HL-60/S4 (cell line): Measurements from ENCODE around the gene GNLY.

Experiments
- in situ Hi-C: fragments of 300-500 bp; cut with MboI; formaldehyde crosslinking; loops from 2 replicates; pipeline ENCODE4 v1.14.3; 2022; ENCODE audit warnings: low sequenced_read_pairs

GNLY gene

DNA sequence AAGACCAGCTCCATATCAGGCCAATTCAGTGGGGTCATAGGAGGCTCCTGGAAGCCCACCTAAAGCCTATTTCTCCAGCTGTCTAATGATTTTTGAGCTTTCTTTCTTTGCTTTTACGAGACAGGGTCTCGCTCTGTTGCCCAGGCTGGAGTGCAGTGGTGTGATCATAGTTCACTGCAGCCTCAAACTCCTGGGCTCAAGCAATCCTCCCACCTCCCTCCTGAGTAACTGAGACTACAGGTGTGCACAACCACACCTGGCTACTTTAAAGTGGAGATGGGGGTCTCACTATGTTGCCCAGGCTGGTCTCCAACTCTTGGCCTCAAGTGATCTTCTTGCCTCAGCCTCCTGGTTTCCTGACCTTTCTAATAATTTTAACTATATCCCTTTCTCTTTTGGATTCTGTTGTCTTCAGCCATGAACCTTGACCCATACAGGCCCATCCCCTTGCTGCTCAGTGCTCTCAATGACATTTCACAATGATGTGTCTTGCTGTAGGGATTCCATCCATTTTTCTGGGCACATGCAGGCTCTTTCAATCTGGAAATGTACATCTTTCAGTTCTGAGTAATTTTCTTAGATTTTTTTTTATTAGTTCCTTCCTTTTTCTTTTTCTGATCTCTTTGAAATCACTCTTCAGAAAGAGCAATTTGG is 29.7 kb downstream of the GNLY start:
- in situ Hi-C loops = no loop called here

DNA sequence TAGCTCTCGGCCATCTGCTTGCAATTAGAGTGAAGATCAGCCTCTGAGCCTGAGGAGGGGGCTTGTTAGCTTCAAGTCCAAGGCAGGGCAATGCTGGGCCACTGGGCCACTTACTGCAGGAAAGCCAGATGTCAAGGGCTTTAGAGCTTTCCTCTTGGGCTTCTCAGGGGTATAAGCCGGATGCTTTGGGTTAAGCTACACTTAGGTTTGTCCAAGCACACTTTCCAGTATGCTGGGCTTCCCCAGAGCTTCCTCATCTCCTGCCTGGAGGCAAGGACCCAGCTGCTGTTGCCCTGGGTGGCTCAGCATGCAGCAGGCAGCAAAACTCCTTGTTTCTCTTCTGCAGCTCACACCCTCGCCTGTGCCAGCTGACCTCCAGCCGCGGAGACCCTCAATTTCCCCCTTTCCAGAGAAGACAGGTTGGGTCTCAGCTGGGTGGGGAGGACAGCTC is 30.6 kb downstream of the GNLY start:
- in situ Hi-C loops = no loop called here

DNA sequence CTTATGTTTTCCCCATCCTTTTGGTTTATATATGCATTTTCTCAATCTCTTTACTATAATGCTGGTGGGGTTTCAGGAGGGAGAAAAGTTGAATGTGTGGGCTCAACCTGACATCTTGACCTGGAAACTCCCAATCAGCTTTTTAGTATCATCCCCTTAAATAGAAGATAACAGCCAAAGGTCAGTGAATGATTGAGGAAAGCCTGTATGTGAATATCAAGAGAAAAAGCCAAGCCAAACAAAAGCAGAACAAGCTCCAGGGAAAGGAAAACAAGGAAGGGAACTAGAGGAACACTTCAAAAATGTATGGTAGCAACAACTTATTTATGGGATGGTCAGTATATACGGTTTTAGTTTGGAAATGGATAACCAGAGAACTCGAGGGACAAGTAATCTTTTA is 31.3 kb downstream of the GNLY start:
- in situ Hi-C loops = no loop called here

DNA sequence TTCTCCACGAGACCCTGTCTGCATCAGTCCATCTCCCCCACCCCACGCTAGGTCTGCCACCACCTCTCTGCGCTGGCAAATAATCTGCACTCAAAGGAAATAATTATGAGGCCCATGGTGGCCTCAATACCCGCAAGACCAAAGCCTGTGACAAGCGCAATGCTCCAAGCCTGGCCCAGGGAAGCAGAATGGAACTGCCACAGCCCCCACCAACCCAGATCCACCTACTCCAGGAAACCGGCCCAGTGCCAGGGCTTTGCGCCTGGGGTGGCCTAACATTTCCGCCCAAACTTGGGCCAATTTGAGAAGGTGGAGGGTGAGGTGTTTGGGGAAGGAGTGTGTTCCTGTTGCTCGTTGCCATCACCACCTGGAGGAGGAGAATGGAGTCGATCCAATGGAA is 33.6 kb downstream of the GNLY start:
- in situ Hi-C loops = no loop called here

DNA sequence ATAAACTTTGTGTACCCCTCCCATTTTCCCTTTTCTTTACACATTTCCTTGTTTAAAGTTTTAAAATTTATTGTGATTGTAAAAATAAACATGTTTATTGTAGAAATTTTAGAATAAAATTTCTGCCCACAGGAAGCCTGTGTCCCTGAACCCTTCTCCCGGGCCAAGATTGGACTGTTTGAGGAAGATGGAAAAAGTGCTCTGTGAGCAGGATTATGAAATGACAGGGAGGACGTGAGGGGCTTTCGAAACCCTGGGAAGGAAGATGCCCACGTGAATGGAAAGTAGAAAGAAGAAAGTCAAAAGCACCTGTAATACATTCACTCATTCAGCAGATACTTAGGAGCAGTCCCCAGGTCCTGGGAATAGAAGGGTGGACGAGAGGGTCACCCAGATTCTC is 34.2 kb downstream of the GNLY start:
- in situ Hi-C loops = no loop called here

DNA sequence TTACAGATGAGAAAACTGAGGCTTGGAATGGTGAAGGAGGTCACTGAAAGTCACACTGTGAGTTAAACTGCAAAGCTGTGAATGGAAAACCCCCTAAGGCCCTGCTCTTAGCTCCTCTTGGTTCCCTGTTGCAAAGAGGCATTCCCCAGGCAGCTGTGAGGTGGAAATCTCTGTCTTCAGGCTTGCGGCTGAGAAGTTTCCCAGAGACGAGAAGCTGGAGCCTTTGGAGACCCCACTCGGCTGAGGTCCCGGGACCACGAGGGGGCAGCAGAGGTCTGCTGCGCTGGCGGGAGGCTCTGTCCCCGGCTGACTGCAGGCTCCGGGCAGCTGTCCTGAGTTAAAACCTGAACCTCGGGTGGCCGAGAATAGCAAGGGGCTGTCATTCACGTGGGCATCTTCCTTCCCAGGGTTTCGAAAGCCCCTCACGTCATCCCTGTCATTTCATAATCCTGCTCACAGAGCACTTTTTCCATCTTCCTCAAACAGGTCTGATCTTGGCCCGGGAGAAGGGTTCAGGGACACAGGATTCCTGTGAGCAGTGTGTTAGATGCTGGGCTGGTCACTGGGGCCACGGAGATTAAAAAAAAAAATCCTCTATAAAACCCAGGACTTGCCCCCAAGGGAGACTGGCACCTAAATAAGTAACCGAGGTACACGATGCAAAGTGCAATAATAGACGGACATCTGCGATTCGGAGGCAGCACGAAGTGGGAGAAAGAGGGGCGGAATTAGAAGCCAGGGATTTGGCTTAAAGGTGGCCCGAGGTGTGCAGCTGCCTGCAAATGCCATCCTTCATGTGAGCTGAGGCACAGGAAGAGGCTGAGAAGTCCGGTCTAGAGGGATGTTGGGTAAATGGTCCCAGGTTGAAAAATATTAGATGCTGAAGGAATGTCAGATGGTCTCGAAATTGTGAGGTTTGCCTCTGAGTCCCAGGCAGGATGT is 35.0 kb downstream of the GNLY start:
- in situ Hi-C loops = no loop called here

DNA sequence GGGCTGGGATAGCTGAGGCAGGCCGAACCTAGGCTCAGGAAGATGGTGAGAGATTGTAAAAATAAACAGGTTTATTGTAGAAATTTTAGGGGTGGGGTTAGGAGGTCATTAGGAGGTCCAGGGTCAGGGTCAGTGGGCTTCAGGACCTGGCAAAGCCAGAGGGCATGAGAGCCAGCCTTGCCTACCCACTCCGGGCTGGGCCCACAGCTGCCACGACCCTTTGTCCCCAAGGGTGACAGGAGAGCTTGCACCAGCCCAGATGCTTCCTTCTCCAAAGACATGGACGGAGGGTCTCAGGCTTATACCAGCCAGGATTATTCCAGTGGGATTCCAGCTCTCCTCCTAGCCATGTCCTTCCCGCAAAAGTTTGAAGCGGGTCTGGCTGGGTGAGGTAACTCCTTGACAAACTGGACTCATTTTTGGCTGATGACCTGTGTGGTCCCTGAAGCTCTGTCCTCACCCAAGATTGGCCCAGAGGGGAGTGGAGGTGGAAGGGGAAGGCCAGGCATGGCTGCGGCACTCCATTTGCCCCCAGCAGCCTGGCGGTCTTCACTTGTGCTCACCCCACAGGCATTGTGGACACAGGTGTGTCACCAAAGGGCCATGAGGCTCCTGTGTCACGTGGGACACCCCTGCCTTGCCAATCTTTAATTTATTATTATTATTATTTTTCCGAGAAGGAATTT is 35.8 kb downstream of the GNLY start:
- in situ Hi-C loops = no loop called here

DNA sequence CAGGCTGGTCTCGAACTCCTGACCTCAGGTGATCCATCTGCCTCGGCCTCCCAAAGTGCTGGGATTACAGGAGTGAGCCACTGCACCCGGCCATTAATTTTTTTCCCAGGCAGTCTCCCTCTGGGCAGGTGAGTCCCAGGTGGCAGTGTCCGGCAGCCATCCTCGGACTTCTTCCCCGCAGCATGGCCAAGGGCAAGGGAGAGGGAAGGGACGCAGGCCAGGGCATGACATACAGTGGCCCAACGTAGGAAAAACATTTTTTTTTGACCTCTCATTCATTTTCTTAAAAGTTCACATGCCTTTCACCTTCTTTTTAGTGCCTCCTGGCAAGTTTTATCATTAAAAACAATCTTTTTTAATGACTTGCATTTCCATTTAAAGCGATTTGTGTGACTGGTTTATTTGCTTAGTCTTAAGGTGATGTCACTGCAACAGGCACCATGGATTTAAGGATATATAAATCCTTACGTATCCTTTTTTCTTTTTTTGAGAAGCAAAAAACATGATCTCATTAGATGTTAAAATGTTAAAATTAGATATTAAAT is 36.6 kb downstream of the GNLY start:
- in situ Hi-C loops = no loop called here

DNA sequence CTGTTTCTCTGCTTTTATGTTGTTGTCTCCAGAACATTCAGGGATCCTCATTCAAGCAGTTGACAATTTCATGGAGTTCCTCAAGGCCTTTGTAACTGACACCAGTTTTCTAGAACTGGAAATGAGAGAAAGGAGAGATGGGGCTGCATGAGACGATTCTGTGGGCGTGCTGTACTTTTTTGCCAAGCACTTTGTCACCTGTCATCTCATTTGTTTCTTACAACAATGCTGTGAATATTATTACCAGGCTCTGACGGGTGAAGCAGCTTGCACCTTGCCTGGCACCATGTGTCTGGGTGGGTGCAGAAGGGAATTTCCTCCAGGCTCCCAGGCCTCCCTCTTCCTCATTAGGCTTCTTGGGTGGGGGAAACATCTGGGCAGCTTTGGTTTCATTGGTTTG is 37.4 kb downstream of the GNLY start:
- in situ Hi-C loops = no loop called here

DNA sequence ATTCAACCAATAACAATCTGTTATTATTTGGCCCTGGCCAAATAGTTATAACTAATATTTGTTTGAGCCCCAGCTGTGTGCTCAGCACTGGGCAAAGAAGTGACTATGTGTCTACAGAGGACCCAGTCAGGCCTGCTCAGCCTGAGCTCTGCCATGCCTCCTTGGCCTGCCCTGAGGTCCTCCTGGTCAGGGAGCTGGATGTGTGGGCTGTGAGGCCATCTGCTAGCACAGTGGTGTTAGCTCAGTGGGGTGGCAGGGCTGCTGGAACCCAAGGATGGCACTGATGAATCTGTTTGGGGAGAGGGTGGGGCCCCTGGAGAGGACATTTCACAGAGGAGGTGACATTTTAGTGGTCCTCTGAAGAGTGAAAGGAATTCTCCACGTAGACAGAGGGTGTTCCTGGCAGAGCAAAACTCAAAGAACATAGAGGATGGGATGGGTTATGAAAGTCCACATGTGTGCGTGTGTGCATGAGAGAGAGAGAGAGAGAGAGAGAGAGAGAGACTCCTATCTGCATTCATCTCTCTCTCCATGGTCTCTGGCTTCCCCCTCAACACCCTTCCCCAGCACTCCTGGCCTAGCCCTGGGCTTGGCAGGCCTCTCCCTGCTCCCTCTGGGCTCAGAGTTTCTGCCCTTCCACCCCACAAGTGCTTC is 38.4 kb downstream of the GNLY start:
- in situ Hi-C loops = no loop called here

DNA sequence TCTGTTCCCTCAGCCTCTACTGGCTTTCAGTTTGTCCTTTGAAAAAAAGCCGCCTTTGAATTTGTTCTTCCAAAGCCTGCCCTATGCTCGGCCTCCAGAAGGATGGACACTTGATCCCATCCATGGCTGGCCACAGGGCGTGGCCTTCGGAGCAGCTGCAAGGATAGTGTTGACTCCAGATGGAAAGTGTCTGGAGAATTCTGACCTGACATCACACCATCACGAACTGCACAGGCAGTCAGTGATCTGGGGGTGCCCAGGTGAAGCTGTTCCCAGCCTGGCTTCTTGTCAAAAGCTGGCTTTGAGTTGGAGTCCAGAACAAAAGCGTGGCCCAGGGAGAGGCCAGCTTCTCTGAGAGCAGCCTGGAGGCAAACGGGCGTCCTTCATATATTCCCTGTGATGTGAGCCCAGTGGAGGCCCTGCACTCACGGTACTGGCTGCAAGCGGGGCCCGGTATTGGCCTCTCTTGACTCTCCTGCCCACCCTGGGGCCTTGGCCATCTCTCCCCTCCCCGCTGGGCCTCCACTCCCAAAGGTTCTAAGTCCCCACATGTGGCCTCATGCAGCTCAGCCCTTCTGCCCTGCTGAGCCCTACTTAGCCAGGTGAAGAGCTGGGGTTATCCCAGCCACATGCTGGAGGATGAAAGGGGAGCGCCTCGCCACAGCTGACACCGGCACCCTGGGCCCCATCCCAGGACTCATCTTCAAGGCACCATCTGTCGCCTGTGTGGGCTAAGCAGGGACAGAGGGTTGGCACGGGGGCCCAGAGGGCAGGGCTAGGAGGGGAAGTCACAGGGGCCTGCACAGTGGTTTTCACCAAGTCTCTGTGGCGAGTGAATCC is 39.2 kb downstream of the GNLY start:
- in situ Hi-C loops = no loop called here

DNA sequence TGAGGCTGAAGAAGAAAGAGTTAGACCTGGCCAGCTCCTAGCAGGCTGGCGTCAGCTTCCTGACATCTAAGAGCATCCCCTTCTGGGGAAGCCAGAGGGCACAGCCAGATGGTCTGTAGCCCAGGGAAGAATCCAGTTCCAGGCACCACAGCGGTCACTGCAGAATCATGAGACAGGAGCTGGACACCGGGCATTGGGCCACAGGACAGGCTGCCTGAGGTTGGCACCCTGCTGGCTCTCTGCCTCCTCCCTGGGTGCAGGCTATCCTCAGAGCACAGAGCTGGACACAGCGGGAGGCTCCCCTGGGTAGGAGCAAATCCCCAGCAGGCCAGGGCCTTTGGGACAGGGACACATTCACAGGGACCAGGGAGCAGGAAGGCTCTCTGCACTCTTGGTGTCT is 39.9 kb downstream of the GNLY start:
- in situ Hi-C loops = no loop called here

DNA sequence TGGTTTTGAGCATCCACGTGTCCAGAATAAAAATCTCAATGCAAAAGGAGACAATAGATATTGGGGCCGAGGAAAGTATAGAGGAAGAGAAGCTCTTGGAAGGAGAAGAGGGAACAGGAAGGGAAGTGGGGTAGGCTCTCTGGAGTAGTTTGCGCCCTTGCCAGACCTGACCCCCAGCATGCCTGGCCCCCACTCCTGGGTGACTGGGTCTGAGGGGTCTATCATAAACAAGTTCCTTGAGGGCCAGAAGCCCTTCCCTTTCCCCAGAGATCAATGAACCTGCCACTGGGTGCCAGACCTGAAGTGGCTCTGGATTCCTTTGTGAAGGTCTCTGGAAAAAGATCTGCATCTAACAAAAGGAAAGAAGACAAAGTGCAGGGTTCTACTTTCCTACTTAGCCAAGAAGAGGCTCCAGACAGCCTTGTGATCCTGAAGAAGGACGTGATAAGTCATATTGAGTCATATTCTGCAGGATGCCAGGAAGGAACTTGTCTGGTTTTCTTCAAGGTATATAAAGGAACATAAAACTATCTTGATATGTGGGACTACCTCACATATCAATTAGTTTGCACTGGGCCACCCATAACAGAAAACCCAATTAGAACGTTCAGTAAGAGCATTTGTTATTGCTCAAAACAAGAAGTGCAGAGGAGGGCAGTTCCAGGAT is 40.9 kb downstream of the GNLY start:
- in situ Hi-C loops = no loop called here

DNA sequence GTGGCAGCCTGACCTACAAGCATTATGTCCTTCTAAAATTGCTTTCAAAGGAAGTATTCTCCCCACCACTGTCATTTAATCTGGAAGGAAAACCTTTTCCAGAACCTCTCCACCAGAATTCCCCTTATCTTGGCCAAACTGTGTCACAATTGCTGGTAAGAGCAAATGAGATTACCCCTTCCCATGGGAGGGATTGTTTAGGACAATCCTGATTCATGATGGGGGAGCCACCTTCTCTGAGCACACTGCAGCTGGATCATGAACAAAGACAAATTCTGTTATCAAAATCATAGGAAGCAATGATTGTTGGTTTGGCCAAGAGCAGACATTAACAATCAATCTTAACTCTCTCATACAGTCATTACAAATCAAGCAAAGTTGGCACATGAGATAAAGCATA is 41.5 kb downstream of the GNLY start:
- in situ Hi-C loops = no loop called here

DNA sequence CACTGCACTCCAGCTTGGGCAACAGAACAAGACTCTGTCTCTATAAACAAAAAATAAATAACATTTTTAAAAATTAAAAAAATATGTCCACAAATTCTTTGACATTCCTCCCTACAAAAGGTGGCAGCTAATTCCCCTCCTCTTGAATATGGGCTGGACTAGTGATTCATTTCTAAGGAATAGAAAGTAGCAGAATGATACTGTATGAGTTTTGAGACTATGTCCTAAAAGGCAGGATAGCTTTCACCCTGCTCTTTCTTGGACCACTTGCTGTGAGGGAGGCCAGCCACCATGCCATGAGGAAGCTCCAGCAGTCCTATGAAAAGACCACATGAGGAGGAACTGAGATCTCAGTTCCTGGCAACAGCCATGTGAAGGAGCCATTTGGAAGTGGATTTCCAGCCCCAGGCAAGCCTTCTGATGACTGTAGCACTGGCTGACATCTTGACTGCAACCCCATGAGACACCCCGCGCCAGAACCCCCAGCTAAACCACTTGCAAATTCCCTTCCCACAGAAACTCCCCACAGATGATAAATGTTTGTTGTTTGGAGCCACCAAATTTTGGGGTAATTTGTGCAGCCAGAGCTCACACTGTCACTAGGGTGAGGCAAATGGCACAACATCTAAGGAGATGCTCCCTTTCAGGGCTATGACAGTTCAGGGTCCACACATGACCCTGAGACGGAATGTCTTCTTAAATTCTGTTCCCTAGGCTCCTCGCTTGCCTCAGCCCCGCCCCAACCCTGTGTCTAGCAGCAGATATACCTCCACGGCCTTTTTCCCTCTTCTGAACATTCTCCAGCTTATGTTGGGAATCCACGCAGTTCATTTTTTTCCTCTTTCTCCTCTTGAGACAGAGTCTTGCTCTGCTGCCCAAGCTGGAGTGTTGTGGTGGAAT is 42.5 kb downstream of the GNLY start:
- in situ Hi-C loops = no loop called here

DNA sequence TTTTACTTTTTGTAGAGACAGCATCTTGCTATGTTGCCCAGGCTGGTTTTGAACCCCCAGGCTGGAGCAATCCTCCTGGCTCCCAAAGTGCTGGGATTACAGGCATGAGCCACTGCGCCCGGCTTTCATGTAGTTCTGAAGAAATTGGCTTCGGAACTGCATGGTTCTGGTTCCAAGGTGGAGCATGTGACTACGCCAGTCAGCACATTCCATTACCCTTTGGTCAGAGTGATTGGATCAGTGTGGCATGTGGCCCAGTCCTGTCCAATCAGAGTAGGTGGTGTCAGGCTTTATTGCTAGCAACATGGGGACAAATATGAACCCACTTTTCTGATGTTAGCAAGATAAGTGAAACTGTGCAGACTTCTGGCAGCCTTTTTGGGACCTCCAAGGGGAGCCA is 43.3 kb downstream of the GNLY start:
- in situ Hi-C loops = no loop called here

DNA sequence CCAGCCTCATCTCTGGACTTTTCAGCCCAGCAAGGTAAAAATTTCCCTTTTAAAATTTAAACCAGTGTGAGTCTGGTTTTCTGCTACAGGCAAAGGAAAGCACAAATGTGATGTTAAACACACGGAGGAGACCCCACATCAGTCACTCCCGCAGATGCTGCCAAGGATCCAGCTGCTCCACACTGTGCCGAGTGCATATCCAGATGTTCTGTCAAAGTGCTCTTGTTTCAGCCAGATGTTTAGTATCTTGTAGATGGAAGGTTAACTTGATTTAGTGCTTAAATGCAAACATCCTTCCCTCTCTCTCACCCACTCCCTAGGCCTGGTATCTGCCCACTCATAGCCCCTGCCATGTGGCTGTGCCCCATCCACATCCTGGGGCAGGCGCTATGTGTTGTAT is 43.8 kb downstream of the GNLY start:
- in situ Hi-C loops = no loop called here

DNA sequence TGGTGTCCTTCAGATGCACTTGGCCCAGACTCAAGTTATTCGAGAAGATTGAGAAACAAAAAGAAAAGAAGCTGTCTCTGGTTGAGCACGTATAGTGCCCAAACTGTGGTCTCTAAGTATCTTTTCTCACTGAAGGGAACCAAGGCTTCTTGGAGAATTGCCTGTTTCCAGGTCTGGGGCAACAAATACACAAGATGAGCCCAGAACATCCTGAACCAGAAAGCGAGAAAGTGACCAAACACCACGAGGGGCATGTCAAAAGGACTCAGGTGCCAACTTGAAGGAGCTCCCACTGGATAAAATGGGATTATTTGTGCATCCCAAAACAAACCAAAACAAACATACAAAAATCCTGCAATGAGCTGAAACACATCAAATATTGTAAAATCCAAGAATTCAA is 46.0 kb downstream of the GNLY start:
- in situ Hi-C loops = loop anchor here (5.0 kb wide), 1 partner anchor 72 kb away; no protein-coding TSS in a partner anchor
